ENCODE results near the gene NDUFS6. TPM values are rescaled to one million over a fixed set of nuclear protein-coding genes. Genes with fewer than 3 reads are reported as not detected.

Gene NDUFS6
- polyA plus RNA-seq, 2 of the 4 experiments (the other 2 are of a cell fraction): 76.0 to 192 TPM

GRCh38 chr5:1832511-1833250 lies 31.5 kb downstream of the NDUFS6 start:
- no peak; a peak in 1 of 6 replicates for ATAC-seq
- TF ChIP-seq, protein P1, sequence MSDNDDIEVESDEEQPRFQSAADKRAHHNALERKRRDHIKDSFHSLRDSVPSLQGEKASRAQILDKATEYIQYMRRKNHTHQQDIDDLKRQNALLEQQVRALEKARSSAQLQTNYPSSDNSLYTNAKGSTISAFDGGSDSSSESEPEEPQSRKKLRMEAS (IDR thresholded peaks at IDR 0.05): no peak
- TF ChIP-seq, protein P2, sequence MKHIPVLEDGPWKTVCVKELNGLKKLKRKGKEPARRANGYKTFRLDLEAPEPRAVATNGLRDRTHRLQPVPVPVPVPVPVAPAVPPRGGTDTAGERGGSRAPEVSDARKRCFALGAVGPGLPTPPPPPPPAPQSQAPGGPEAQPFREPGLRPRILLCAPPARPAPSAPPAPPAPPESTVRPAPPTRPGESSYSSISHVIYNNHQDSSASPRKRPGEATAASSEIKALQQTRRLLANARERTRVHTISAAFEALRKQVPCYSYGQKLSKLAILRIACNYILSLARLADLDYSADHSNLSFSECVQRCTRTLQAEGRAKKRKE (CRISPR knock-in tag; IDR thresholded peaks at IDR 0.05; ENCODE audit: low read depth): no peak
- TF ChIP-seq HEYL (CRISPR knock-in tag; IDR thresholded peaks at IDR 0.05) (no peak), RNF2 (IDR thresholded peaks at IDR 0.05; ENCODE audit: borderline replicate concordance, low read depth) (no peak), MAFK (IDR thresholded peaks at IDR 0.05; ENCODE audit: partially characterized antibody) (no peak), RCOR1 (IDR thresholded peaks at IDR 0.05; ENCODE audit: low read depth, low read length) (no peak), REST (IDR thresholded peaks at IDR 0.05) (no peak), BHLHE40 (IDR thresholded peaks at IDR 0.05; ENCODE audit: low read depth, low read length) (no peak), POLR2A (IDR thresholded peaks at IDR 0.05; ENCODE audit: low read length) (no peak), HOXB13 (CRISPR knock-in tag; IDR thresholded peaks at IDR 0.05; ENCODE audit: low read depth) (no peak)
- TF ChIP-seq, protein P3, sequence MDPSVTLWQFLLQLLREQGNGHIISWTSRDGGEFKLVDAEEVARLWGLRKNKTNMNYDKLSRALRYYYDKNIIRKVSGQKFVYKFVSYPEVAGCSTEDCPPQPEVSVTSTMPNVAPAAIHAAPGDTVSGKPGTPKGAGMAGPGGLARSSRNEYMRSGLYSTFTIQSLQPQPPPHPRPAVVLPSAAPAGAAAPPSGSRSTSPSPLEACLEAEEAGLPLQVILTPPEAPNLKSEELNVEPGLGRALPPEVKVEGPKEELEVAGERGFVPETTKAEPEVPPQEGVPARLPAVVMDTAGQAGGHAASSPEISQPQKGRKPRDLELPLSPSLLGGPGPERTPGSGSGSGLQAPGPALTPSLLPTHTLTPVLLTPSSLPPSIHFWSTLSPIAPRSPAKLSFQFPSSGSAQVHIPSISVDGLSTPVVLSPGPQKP (IDR thresholded peaks at IDR 0.05; ENCODE audit: low read depth, low read length): no peak
- FAIRE-seq: no peak
- 82% methylated on average over 19 of the region's 28 CpGs for WGBS (ENCODE audit: missing lambda C conversion rate)
- no peaks in the 10 kb centered on the region for H3K9me3 ChIP-seq
- no peak overlapping the region for H3K27ac ChIP-seq
- ChIA-PET POLR2A (no interaction called here), CTCF (interaction anchor here (1.0 kb wide), 1 partner anchor 16 kb away, joined by 3 read pairs; no protein-coding TSS in a partner anchor)
- DNase-seq (ENCODE audit: low read depth in 1 of 2, low spot score in 1 of 2): no peak
- no peak overlapping the region for H3K4me3 ChIP-seq
- no peak overlapping the region for H3K4me2 ChIP-seq
- H3K4me1 ChIP-seq: no peaks in the 10 kb centered on the region

- DNase-seq (ENCODE audit: low read depth in 1 of 2, low spot score in 1 of 2): no peak
- WGBS (ENCODE audit: missing lambda C conversion rate): 54% methylated on average over 11 of the region's 16 CpGs
- FAIRE-seq: no peak
- ATAC-seq: no peak
- H3K9me3 ChIP-seq: no peaks in the 10 kb centered on the region
- no peaks in the 10 kb centered on the region for H3K4me1 ChIP-seq
- no peak for TF ChIP-seq PHF8 (IDR thresholded peaks at IDR 0.05; ENCODE audit: borderline replicate concordance, low read depth)
- TF ChIP-seq HOXB13 (CRISPR knock-in tag; IDR thresholded peaks at IDR 0.05; ENCODE audit: low read depth): no peak
- TF ChIP-seq ZC3H11A (IDR thresholded peaks at IDR 0.05): no peak
- TF ChIP-seq RNF2 (IDR thresholded peaks at IDR 0.05; ENCODE audit: borderline replicate concordance, low read depth): no peak
- no peak for TF ChIP-seq TP53 (CRISPR knock-in tag; IDR thresholded peaks at IDR 0.05)
- TF ChIP-seq KDM5A (IDR thresholded peaks at IDR 0.05): no peak
- TF ChIP-seq FOSB (CRISPR knock-in tag; IDR thresholded peaks at IDR 0.05): no peak
- no peak for TF ChIP-seq TFCP2L1 (CRISPR knock-in tag; IDR thresholded peaks at IDR 0.05)
- no peak for TF ChIP-seq ESRRA (IDR thresholded peaks at IDR 0.05; ENCODE audit: borderline replicate concordance, low read length)
- TF ChIP-seq ZSCAN20 (CRISPR knock-in tag; IDR thresholded peaks at IDR 0.05): no peak
- TF ChIP-seq NPAS2 (CRISPR knock-in tag; IDR thresholded peaks at IDR 0.05; ENCODE audit: borderline replicate concordance): no peak
- TF ChIP-seq MAZ (IDR thresholded peaks at IDR 0.05; ENCODE audit: borderline replicate concordance, low read depth, low read length): no peak
- TF ChIP-seq NFE2L2 (conservative IDR thresholded peaks at IDR 0.05; ENCODE audit: low read length): no peak
- TF ChIP-seq MYC (IDR thresholded peaks at IDR 0.05; ENCODE audit: borderline replicate concordance, low read length): no peak
- TF ChIP-seq SREBF2 (IDR thresholded peaks at IDR 0.05): no peak
- no peak for TF ChIP-seq EHMT2 (IDR thresholded peaks at IDR 0.05; ENCODE audit: low read depth)
- no peak for TF ChIP-seq BHLHE40 (IDR thresholded peaks at IDR 0.05; ENCODE audit: low read depth, low read length)
- TF ChIP-seq MAFK (IDR thresholded peaks at IDR 0.05; ENCODE audit: partially characterized antibody): no peak
- no peak for TF ChIP-seq JUNB (IDR thresholded peaks at IDR 0.05)
- no peak for TF ChIP-seq JUN (IDR thresholded peaks at IDR 0.05)
- POLR2A ChIA-PET: no interaction called here
- H3K4me2 ChIP-seq: no peak overlapping the region
- H3K27ac ChIP-seq: no peak overlapping the region
- CTCF ChIA-PET: no interaction called here
- no peak overlapping the region for H3K4me3 ChIP-seq
Measured at GRCh38 chr5:1833264-1834021, 32.2 kb downstream of the NDUFS6 start.

All from A549 (cell line).